ENCODE data around the gene DACH1.

Gene DACH1

GRCh38 chr13:71517004-71517403, 350.0 kb downstream of the DACH1 start:
- ATAC-seq (ENCODE audit: low read depth) (no peak), DNase-seq (ENCODE audit: low spot score in 2 of 2) (no peak)
- Mint-ChIP-seq H3K27ac (no peak overlapping the region), H3K9me3 (no peaks in the 10 kb centered on the region), H3K36me3 (no peaks in the 10 kb centered on the region), H3K4me3 (no peak overlapping the region), H3K27me3 (no peaks in the 10 kb centered on the region), H3K4me1 (no peaks in the 10 kb centered on the region)

- DNase-seq (ENCODE audit: low spot score in 2 of 2) = no peak
- H3K9me3 Mint-ChIP-seq = no peaks in the 10 kb centered on the region
- no peaks in the 10 kb centered on the region for H3K36me3 Mint-ChIP-seq
- H3K4me1 Mint-ChIP-seq = no peaks in the 10 kb centered on the region
- ATAC-seq (ENCODE audit: low read depth) = no peak
- H3K4me3 Mint-ChIP-seq = no peak overlapping the region
- H3K27me3 Mint-ChIP-seq = no peaks in the 10 kb centered on the region
- H3K27ac Mint-ChIP-seq = no peak overlapping the region
Observed at GRCh38 chr13:71516521-71516920, 350.5 kb downstream of the DACH1 start.

GRCh38 chr13:71515744-71516038, 351.3 kb downstream of the DACH1 start:
- no peaks in the 10 kb centered on the region for H3K36me3 Mint-ChIP-seq
- H3K27me3 Mint-ChIP-seq = no peaks in the 10 kb centered on the region
- H3K4me3 Mint-ChIP-seq = no peak overlapping the region
- DNase-seq (ENCODE audit: low spot score in 2 of 2) (no peak), ATAC-seq (ENCODE audit: low read depth) (no peak)
- H3K27ac Mint-ChIP-seq = no peak overlapping the region
- H3K9me3 Mint-ChIP-seq = no peaks in the 10 kb centered on the region
- H3K4me1 Mint-ChIP-seq = no peaks in the 10 kb centered on the region

GRCh38 chr13:71514900-71515743, 351.9 kb downstream of the DACH1 start:
- H3K27me3 Mint-ChIP-seq = no peaks in the 10 kb centered on the region
- no peaks in the 10 kb centered on the region for H3K36me3 Mint-ChIP-seq
- H3K27ac Mint-ChIP-seq = no peak overlapping the region
- H3K4me3 Mint-ChIP-seq = no peak overlapping the region
- peaks cover 3% of the 10 kb centered on the region for H3K9me3 Mint-ChIP-seq
- no peak for ATAC-seq (ENCODE audit: low read depth)
- H3K4me1 Mint-ChIP-seq = no peaks in the 10 kb centered on the region
- no peak for DNase-seq (ENCODE audit: low spot score in 2 of 2)

- no peak for DNase-seq (ENCODE audit: low spot score in 2 of 2)
- Mint-ChIP-seq H3K9me3 (peaks cover 5% of the 10 kb centered on the region), H3K4me1 (no peaks in the 10 kb centered on the region), H3K27me3 (no peaks in the 10 kb centered on the region), H3K36me3 (no peaks in the 10 kb centered on the region), H3K27ac (no peak overlapping the region), H3K4me3 (no peak overlapping the region)
- no peak for ATAC-seq (ENCODE audit: low read depth)
Observed at GRCh38 chr13:71513411-71514033, 353.5 kb downstream of the DACH1 start.

- H3K36me3 Mint-ChIP-seq = no peaks in the 10 kb centered on the region
Observed at GRCh38 chr13:71503781-71504180, 363.2 kb downstream of the DACH1 start.

GRCh38 chr13:71499944-71500514, 367.0 kb downstream of the DACH1 start:
- no peaks in the 10 kb centered on the region for H3K4me1 Mint-ChIP-seq
- H3K36me3 Mint-ChIP-seq = no peaks in the 10 kb centered on the region
- no peak overlapping the region for H3K27ac Mint-ChIP-seq
- peaks cover 5% of the 10 kb centered on the region for H3K9me3 Mint-ChIP-seq
- no peak for ATAC-seq (ENCODE audit: low read depth)
- H3K4me3 Mint-ChIP-seq = no peak overlapping the region
- DNase-seq (ENCODE audit: low spot score in 2 of 2) = no peak
- H3K27me3 Mint-ChIP-seq = no peaks in the 10 kb centered on the region

More at GRCh38 chr13:71503781-71504180, 363.2 kb downstream of the DACH1 start:
- Mint-ChIP-seq H3K9me3 (peaks cover 4% of the 10 kb centered on the region), H3K4me1 (no peaks in the 10 kb centered on the region), H3K4me3 (no peak overlapping the region), H3K27ac (no peak overlapping the region), H3K27me3 (no peaks in the 10 kb centered on the region)
- no peak for DNase-seq (ENCODE audit: low spot score in 2 of 2)
- ATAC-seq (ENCODE audit: low read depth) = no peak

- Mint-ChIP-seq H3K27ac (no peak overlapping the region), H3K4me3 (no peak overlapping the region), H3K9me3 (peaks cover 4% of the 10 kb centered on the region), H3K36me3 (no peaks in the 10 kb centered on the region), H3K4me1 (no peaks in the 10 kb centered on the region), H3K27me3 (no peaks in the 10 kb centered on the region)
- DNase-seq (ENCODE audit: low spot score in 2 of 2) = no peak
- ATAC-seq (ENCODE audit: low read depth) = no peak
Observed at GRCh38 chr13:71499235-71499634, 367.8 kb downstream of the DACH1 start.

- no peaks in the 10 kb centered on the region for H3K4me1 Mint-ChIP-seq
- no peaks in the 10 kb centered on the region for H3K36me3 Mint-ChIP-seq
- no peaks in the 10 kb centered on the region for H3K9me3 Mint-ChIP-seq
- no peak overlapping the region for H3K27ac Mint-ChIP-seq
- H3K27me3 Mint-ChIP-seq = no peaks in the 10 kb centered on the region
- no peak for DNase-seq (ENCODE audit: low spot score in 2 of 2)
- H3K4me3 Mint-ChIP-seq = no peak overlapping the region
- no peak for ATAC-seq (ENCODE audit: low read depth)
Observed at GRCh38 chr13:71493189-71493588, 373.8 kb downstream of the DACH1 start.

- Mint-ChIP-seq H3K27ac (no peak overlapping the region), H3K36me3 (no peaks in the 10 kb centered on the region), H3K4me1 (no peaks in the 10 kb centered on the region), H3K4me3 (no peak overlapping the region), H3K9me3 (no peaks in the 10 kb centered on the region), H3K27me3 (no peaks in the 10 kb centered on the region)
- ATAC-seq (ENCODE audit: low read depth) (no peak), DNase-seq (ENCODE audit: low spot score in 2 of 2) (no peak)
Observed at GRCh38 chr13:71492346-71492871, 374.6 kb downstream of the DACH1 start.

- Mint-ChIP-seq H3K4me3 (no peak overlapping the region), H3K9me3 (no peaks in the 10 kb centered on the region), H3K4me1 (no peaks in the 10 kb centered on the region), H3K27me3 (no peaks in the 10 kb centered on the region), H3K36me3 (no peaks in the 10 kb centered on the region), H3K27ac (no peak overlapping the region)
- no peak for DNase-seq (ENCODE audit: low spot score in 2 of 2)
- no peak for ATAC-seq (ENCODE audit: low read depth)
Observed at GRCh38 chr13:71491010-71491409, 376.0 kb downstream of the DACH1 start.

GRCh38 chr13:71489041-71489440, 378.0 kb downstream of the DACH1 start:
- DNase-seq (ENCODE audit: low spot score in 2 of 2) = no peak
- Mint-ChIP-seq H3K9me3 (no peaks in the 10 kb centered on the region), H3K27me3 (no peaks in the 10 kb centered on the region), H3K4me3 (no peak overlapping the region), H3K4me1 (no peaks in the 10 kb centered on the region), H3K36me3 (no peaks in the 10 kb centered on the region), H3K27ac (no peak overlapping the region)
- no peak for ATAC-seq (ENCODE audit: low read depth)

GRCh38 chr13:71488201-71488600, 378.8 kb downstream of the DACH1 start:
- no peak overlapping the region for H3K4me3 Mint-ChIP-seq
- ATAC-seq (ENCODE audit: low read depth) (no peak), DNase-seq (ENCODE audit: low spot score in 2 of 2) (no peak)
- H3K4me1 Mint-ChIP-seq = no peaks in the 10 kb centered on the region
- no peaks in the 10 kb centered on the region for H3K36me3 Mint-ChIP-seq
- H3K27me3 Mint-ChIP-seq = no peaks in the 10 kb centered on the region
- no peaks in the 10 kb centered on the region for H3K9me3 Mint-ChIP-seq
- no peak overlapping the region for H3K27ac Mint-ChIP-seq

- Mint-ChIP-seq H3K27ac (no peak overlapping the region), H3K9me3 (no peaks in the 10 kb centered on the region), H3K36me3 (no peaks in the 10 kb centered on the region), H3K27me3 (no peaks in the 10 kb centered on the region), H3K4me3 (no peak overlapping the region), H3K4me1 (no peaks in the 10 kb centered on the region)
- ATAC-seq (ENCODE audit: low read depth) = no peak
- no peak for DNase-seq (ENCODE audit: low spot score in 2 of 2)
Observed at GRCh38 chr13:71485913-71486312, 381.1 kb downstream of the DACH1 start.

Measured in memory B cell (primary cell).